ENCODE data around the gene ZNF124.
"Not testable (repeated sequence)": the region's sequence is repeated elsewhere in the genome, so short reads cannot be mapped to it uniquely, and the experiment has no call there.

The ZNF124 gene

DNA sequence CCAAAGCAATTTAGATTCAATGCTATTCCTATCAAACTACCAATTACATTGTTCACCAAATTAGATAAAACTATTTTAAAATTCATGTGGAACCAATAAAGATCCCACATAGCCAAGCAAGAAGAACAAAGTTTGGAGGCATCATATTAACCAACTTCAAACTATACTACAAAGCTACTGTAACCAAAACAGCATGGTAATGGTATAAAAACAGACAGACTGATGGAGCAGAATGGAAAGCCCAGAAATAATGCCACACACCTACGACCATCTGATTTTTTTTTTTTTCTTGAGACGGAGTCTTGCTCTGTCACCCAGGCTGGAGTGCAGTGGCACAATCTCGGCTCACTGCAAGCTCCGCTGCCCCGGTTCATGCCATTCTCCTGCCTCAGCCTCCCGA is 7.1 kb downstream of the ZNF124 start:
- no peaks in the 10 kb centered on the region for H3K4me1 ChIP-seq (ENCODE audit: low read length)

GRCh38 chr1:247156787-247157232 is 15.0 kb downstream of the ZNF124 start:
- H2AFZ ChIP-seq (ENCODE audit: low read depth, low read length) = no peak overlapping the region
- TF ChIP-seq CTCF (IDR thresholded peaks at IDR 0.05; ENCODE audit: low read depth, low read length) (no peak), EZH2phosphoT487 (IDR thresholded peaks at IDR 0.05; ENCODE audit: low read depth) (no peak)
- H3K9me3 ChIP-seq (ENCODE audit: insufficient read depth, low read length) = peaks cover 82% of the 10 kb centered on the region
- H3K4me1 ChIP-seq (ENCODE audit: low read length) = no peaks in the 10 kb centered on the region
- no peak overlapping the region for H3K4me2 ChIP-seq (ENCODE audit: low read length)
- H3K36me3 ChIP-seq (replicated peaks; ENCODE audit: low read depth, low read length) = peaks cover 97% of the 10 kb centered on the region
- no peak overlapping the region for H3K9ac ChIP-seq (ENCODE audit: low read length)
- no peaks in the 10 kb centered on the region for H3K27me3 ChIP-seq (ENCODE audit: low read depth, low read length)
- peaks cover 20% of the 10 kb centered on the region for H4K20me1 ChIP-seq (ENCODE audit: insufficient read depth, low read length)
- no peak overlapping the region for H3K27ac ChIP-seq (ENCODE audit: low read length)
- H3K4me3 ChIP-seq (ENCODE audit: low read length) = no peak overlapping the region
- peaks cover 88% of the 10 kb centered on the region for H3K79me2 ChIP-seq (ENCODE audit: low read length)

More for the DNA sequence above, 7.1 kb downstream of the ZNF124 start:
- Histone ChIP-seq H3K4me3 (ENCODE audit: low read length) (no peak overlapping the region), H3K9me3 (ENCODE audit: insufficient read depth, low read length) (peaks cover 90% of the 10 kb centered on the region), H4K20me1 (ENCODE audit: insufficient read depth, low read length) (peaks cover 89% of the 10 kb centered on the region), H3K27me3 (ENCODE audit: low read depth, low read length) (no peaks in the 10 kb centered on the region), H3K9ac (ENCODE audit: low read length) (no peak overlapping the region), H2AFZ (ENCODE audit: low read depth, low read length) (no peak overlapping the region), H3K79me2 (ENCODE audit: low read length) (peaks cover 100% of the 10 kb centered on the region), H3K4me2 (ENCODE audit: low read length) (no peak overlapping the region), H3K36me3 (replicated peaks; ENCODE audit: low read depth, low read length) (peaks cover 96% of the 10 kb centered on the region), H3K27ac (ENCODE audit: low read length) (no peak overlapping the region)
- TF ChIP-seq EZH2phosphoT487 (IDR thresholded peaks at IDR 0.05; ENCODE audit: low read depth) (no peak), CTCF (IDR thresholded peaks at IDR 0.05; ENCODE audit: low read depth, low read length) (no peak)

GRCh38 chr1:247147781-247148180 is 24.0 kb downstream of the ZNF124 start:
- no peaks in the 10 kb centered on the region for H3K27me3 ChIP-seq (ENCODE audit: low read depth, low read length)
- H4K20me1 ChIP-seq (ENCODE audit: insufficient read depth, low read length) = no peaks in the 10 kb centered on the region
- no peak overlapping the region for H3K4me2 ChIP-seq (ENCODE audit: low read length)
- peaks cover 62% of the 10 kb centered on the region for H3K9me3 ChIP-seq (ENCODE audit: insufficient read depth, low read length)
- TF ChIP-seq CTCF (IDR thresholded peaks at IDR 0.05; ENCODE audit: low read depth, low read length) = no peak
- no peak for TF ChIP-seq EZH2phosphoT487 (IDR thresholded peaks at IDR 0.05; ENCODE audit: low read depth)
- H3K4me3 ChIP-seq (ENCODE audit: low read length) = no peak overlapping the region
- no peak overlapping the region for H3K9ac ChIP-seq (ENCODE audit: low read length)
- no peak overlapping the region for H2AFZ ChIP-seq (ENCODE audit: low read depth, low read length)
- peaks cover 75% of the 10 kb centered on the region for H3K79me2 ChIP-seq (ENCODE audit: low read length)
- H3K4me1 ChIP-seq (ENCODE audit: low read length) = no peaks in the 10 kb centered on the region
- peaks cover 90% of the 10 kb centered on the region for H3K36me3 ChIP-seq (replicated peaks; ENCODE audit: low read depth, low read length)
- no peak overlapping the region for H3K27ac ChIP-seq (ENCODE audit: low read length)

DNA sequence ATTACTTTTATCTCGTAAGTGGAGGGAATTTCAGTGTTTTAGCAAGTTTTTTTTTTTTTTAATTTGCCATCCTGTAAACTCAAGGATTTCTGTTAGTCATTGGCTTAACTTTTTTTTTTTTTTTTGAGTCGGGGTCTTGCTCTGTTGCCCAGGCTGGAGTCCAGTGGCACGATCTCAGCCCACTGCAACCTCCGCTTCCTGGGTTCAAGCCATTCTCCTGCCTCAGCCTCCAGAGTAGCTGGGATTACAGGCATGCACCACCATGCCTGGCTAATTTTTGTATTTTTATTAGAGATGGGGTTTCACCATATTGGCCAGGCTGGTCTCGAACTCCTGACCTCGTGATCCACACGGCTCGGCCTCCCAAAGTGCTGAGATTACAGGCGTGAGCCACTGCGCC is 24.7 kb downstream of the ZNF124 start:
- not testable (repeated sequence) for H3K9ac ChIP-seq (ENCODE audit: low read length)
- peaks cover 62% of the 10 kb centered on the region for H3K9me3 ChIP-seq (ENCODE audit: insufficient read depth, low read length)

GRCh38 chr1:247146671-247147070 is 25.1 kb downstream of the ZNF124 start:
- no peaks in the 10 kb centered on the region for H3K27me3 ChIP-seq (ENCODE audit: low read depth, low read length)
- H3K4me3 ChIP-seq (ENCODE audit: low read length) = no peak overlapping the region
- no peak for TF ChIP-seq EZH2phosphoT487 (IDR thresholded peaks at IDR 0.05; ENCODE audit: low read depth)
- peak; percentile 30 for TF ChIP-seq CTCF (IDR thresholded peaks at IDR 0.05; ENCODE audit: low read depth, low read length)
- no peaks in the 10 kb centered on the region for H3K4me1 ChIP-seq (ENCODE audit: low read length)
- no peak overlapping the region for H3K9ac ChIP-seq (ENCODE audit: low read length)
- no peaks in the 10 kb centered on the region for H4K20me1 ChIP-seq (ENCODE audit: insufficient read depth, low read length)
- no peak overlapping the region for H3K27ac ChIP-seq (ENCODE audit: low read length)
- H3K4me2 ChIP-seq (ENCODE audit: low read length) = no peak overlapping the region
- peaks cover 90% of the 10 kb centered on the region for H3K36me3 ChIP-seq (replicated peaks; ENCODE audit: low read depth, low read length)
- peaks cover 66% of the 10 kb centered on the region for H3K9me3 ChIP-seq (ENCODE audit: insufficient read depth, low read length)
- peaks cover 72% of the 10 kb centered on the region for H3K79me2 ChIP-seq (ENCODE audit: low read length)
- no peak overlapping the region for H2AFZ ChIP-seq (ENCODE audit: low read depth, low read length)

More for the DNA sequence above, 24.7 kb downstream of the ZNF124 start:
- H2AFZ ChIP-seq (ENCODE audit: low read depth, low read length); H3K4me2 ChIP-seq (ENCODE audit: low read length); H3K4me3 ChIP-seq (ENCODE audit: low read length); H3K27ac ChIP-seq (ENCODE audit: low read length); H4K20me1 ChIP-seq (ENCODE audit: insufficient read depth, low read length); H3K4me1 ChIP-seq (ENCODE audit: low read length); H3K27me3 ChIP-seq (ENCODE audit: low read depth, low read length): not testable (repeated sequence)
- H3K79me2 ChIP-seq (ENCODE audit: low read length) = peaks cover 71% of the 10 kb centered on the region
- peaks cover 90% of the 10 kb centered on the region for H3K36me3 ChIP-seq (replicated peaks; ENCODE audit: low read depth, low read length)
